NCI-H524 treated with DMSO at 0.1 percent for 48 hours (cell line): Measurements from ENCODE around the gene PRRC2A.
A peak's percentile ranks its signal among the peaks of the same experiment; 100 is the strongest.

ENCODE experiments used
- DNase-seq: peaks from one replicate; lab custom pipeline; 2025; lab: John Stamatoyannopoulos, UW

Gene PRRC2A

DNA sequence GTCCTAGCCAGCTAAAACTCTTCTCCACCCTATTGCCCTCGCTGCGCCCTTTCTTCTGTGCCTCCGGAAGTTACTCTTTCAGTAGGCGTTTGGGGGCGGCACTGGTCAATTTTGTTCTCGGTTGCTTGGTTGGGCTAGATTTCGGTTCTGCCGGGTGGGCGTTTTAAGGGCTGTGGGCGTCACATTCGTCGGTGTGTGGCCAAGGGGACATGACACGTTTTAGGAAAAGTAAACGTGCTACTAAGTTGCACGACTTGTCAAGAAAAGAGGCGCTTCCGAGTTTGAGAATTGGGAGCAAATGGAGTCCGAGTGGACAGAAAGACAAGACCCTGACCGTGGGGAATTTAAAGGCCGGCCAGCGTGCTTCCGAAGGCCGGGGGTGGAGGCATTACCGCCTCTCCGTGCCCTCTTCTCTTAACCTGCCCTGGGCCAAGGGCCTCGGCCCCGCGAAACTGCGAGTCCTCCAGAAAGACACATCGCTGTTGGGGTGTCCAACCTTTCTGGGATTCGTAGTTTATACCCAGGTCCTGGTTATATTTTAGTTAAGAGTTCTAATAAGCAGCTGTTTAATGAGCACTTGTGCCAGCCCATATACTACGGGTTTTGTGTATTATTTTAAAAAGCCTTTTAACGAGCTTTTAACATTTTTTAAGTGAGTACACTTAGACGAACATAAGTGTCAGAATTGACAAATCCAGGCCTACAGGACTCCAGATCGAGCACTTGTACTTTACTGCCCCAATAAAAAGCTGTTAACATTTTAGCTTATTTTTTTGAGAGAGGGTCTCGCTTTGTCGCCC lies 32.6 kb downstream of the PRRC2A start:
- DNase-seq: no peak

DNA sequence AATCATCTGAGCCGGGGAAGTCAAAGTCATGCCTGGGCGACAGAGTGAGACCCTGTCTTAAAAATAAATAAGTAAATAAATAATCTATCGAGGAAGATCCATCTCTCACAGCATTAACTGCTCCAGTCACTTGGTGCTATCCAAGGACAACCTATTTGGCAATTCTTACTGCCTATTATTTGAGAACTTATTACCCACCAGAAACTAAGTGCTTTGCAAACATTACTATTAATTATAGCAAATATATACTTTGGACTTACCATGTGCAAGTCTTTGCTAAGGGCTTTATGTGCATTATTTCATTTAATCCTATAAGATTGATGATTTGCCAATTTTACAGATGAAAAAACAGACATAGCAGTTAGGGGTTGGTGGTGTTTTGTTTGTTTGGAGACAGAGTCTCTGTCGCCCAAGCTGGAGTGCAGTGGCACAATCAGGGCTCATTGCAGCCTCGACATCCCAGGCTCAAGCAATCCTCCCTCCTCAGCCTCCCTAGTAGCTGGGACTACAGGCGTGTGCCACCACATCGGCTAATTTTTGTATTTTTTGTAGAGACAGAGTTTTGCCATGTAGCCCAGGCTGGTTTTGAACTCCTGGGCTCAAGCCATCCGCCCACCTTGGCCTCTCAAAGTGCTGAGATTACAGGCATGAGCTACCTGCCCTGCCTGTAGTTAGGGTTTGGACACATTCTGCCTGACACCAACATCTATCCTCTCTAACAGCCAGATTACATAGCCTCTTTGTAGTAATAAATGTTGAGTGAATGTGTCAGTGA lies 34.2 kb downstream of the PRRC2A start:
- DNase-seq: no peak

DNA sequence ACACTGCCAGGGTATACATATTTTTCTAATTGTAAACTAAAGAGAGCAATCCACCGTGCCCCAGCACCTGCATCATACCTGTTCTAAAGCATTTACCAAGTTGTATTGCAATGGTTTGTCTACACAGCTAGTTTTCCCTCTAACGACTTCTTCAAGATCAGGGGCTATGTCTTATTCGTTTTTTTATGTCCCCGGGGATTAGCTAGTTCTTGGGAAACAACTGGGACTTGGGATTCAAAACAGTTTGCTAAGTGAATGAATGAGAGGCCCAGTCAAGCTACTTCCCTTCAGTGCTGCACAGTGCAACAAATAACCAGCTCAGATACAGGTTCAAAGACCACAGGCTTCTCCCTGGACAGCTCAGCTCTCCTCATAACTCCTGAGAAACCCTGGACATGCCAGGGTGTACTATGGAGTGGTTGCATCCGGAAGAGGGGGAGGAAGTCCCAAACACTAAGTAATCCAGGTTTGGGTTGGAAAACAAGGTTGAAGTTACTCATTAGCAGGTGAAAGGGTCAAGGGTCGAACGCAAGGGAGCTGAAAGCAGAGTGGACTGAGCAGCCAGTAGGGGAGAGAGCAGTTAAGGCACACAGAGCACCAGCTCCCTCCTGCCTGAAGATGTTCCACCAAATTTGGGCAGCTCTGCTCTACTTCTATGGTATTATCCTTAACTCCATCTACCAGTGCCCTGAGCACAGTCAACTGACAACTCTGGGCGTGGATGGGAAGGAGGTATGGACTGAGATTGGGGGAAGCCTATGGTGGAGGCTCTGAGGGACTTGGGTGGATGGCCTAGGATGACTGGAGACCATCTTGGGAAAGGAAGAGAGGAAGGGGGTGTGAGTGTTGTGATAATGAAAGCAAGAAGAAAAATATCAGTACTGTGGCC lies 35.1 kb downstream of the PRRC2A start, which contains the start of gene APOM:
Gene APOM, plus strand, starts transcription at position 546 of the 889 bp plus-strand sequence. Its CDS starts 73 bp downstream, at position 619.
- DNase-seq: no peak

DNA sequence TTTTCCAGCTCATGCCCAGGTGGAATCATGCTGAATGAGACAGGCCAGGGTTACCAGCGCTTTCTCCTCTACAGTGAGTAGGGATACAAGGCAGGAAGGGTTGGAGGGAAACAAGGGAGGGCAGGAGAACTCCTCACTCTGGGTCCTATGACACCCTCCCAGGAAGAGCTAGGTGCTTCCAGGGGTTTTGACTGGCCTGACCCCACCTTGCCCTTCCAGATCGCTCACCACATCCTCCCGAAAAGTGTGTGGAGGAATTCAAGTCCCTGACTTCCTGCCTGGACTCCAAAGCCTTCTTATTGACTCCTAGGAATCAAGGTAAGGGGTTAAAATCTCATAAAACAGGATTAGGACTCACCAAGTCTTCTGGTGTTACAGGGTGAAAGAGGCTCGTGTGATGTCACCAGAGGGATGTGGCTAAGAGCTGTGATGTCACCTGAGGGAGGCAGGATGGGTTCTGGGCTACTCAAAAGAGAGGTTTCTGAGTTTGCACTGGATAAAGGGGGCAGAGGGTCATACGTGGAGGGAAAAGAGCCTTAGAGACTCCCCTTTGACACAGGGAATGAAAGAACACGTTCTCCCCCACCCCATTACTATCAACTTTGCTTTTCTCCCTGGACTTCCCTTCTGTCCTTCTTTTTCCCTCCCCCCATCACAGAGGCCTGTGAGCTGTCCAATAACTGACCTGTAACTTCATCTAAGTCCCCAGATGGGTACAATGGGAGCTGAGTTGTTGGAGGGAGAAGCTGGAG lies 37.1 kb downstream of the PRRC2A start:
- no peak for DNase-seq

DNA sequence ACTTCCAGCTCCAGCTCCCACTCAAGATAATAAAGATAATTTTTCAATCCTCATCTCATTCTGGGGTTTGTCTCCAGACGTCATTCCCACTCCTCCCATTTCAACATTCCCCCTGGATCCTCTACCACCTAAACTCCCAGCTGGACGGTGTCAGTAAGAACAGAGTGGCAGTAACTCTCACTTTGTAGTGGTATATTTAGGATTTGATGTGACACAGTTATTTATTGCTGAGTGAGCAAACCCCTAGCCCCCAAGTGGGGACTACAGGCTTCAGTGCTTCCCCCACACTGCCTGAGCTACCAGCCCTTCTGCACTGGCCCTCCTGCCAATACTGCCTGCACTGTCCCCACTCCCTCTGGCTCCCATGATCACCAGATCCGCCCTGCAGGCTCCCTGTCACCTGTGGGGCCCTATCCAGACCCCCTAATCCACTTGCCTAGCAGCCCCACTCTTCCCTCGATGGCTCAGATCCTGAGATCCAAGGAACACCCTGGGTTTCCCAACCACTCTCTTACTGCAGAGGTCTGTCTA lies 37.7 kb downstream of the PRRC2A start:
- no peak for DNase-seq

DNA sequence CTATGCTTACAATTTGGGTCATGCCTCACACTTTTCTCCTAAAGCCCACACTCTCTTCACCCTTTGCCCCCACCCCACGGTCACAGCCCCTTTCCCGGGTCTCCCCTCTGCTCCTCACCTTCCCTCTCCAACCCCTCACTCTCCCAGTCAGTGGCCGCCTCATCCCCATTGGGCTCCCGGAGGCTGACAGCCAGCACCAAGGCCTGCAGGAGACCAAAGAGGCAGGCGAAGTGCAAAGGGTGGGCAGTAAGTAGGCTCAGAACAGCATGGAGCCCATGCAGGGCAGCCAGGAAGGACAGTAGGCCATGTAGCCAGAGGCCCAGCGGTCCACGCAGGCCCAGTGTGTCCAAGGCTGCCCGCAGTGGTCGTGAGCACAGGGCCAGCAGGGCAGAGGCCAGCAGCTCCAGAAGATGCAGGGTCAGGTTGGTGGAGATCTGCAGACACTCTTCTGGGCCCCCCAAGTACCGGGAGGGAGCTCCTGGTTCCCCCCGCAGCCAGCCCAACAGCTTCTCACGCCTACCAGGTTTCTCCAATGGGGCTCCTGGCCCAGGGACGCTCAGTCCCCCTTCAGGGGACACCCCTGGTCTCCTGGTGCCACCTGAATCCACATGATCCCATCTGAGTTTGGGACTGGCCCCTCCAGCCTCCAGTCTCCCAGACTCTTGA lies 38.6 kb downstream of the PRRC2A start:
- no peak for DNase-seq

DNA sequence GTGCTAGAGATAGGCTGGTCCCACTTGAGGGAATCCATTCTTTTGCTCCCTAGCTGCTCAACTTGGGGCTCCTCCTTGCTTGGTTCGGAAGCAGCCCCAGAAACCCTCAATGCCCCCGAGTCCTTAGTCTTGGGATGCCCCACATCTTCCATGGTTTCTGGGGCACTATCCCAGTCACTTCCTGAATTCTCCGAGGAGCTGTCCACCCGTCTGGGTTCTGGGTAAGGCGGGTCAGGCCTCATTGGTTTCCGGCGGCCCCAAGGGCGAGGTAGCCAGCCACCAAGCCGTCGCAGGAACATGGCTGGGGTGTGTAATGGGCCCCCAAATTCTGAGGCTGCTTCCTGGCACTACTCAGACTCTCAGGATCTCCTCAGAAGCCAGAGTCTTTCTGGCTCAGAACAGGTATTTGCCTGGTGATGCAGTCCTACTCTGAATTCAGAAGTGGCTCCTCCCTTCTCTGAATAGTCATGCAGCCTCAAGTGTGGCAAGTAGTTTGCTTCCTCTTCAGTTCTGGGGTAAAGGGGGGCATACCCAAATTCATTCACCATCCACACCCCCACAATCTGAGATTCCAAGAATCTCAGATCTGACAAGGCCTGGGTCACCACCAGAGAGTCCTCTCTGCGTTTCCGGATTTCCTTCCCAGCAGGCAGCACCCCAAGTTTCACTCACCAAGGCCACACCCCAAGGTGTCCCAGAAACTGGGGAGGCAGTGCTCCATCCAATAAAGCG lies 39.3 kb downstream of the PRRC2A start:
- no peak for DNase-seq

DNA sequence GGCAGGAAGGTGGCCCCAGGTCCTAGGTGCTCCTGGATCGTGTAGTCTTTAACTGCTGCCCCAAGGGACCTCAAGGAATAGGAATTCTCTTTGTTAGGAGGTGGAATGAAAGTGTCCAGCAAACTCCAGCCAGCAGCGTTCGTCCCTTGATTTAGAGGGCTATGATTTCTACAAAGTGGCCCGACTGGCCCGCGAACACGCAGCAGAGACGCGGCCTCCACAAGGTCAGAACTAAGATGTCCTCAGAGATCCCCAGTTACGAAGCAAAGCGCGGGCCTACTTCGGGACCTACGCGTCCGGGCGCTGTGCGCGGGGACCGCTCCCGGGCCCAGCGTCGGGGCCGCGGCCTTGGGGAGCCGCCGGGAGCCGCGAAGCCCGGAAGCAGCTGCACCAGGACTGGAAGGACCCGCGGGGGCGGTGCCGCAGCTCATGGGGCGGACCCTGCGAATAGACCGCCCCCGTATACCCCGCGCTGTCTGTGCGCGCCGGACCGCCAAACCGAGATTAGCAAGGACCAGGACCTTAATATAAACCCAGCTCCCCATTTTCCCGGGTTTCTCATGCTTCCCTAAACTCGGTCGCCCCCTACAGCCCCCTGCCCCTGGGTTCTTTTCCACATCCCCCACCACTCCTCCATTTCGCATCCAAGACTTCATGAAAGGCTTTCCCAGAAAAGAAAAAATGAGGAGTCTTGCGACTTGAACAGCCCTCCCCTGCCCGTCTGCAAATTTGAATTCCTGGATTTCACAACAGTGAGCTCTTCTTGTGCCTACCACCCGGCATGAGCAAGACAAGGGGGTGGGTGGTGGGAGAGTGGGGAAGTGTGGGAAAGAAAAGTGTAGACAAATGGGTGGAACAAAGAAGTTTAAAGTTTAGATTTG lies 40.1 kb downstream of the PRRC2A start, which contains the start of gene C6orf47:
Gene C6orf47, minus strand, starts transcription at position 398 of the 881 bp plus-strand sequence. CDS start 831 bp downstream, outside the sequence.
- DNase-seq: peak; percentile 28

DNA sequence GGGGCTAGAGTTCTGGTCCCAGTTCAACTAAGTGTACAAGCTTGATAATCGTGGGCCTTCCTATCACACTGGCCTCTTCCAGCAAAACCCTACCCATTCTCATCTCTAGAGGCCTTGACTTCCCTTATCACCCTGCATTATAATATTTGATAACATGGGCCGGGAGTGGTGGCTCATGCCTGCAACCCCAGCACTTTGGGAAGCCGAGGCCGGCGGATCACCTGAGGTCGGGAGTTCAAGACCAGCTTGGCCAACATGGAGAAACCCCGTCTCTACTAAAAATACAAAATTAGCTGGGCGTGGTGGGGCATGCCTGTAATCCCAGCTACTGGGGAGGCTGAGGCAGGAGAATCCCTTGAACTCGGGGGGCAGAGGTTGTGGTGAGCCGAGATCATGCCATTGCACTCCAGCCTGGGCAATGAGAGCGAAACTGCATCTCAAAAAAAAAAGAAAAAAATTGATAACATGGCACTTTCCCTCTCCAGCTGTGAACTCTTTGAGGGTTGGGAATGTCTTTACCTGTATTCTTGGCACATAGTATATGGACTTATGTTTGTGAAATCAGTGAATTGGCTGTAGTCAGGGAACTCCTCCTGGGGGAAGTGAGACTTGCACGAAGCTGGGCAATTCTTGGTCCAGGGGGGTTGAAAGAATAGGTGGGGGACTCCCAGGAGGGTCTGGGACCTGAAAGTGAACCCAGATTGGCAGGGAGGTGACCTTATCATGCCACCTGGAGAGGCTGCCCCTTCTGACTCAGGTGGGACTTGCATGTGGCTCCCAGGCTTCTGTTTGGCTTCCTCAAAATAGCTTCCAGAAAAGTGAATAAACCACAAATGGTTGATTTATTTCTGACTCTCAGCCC lies 41.0 kb downstream of the PRRC2A start:
- no peak for DNase-seq

DNA sequence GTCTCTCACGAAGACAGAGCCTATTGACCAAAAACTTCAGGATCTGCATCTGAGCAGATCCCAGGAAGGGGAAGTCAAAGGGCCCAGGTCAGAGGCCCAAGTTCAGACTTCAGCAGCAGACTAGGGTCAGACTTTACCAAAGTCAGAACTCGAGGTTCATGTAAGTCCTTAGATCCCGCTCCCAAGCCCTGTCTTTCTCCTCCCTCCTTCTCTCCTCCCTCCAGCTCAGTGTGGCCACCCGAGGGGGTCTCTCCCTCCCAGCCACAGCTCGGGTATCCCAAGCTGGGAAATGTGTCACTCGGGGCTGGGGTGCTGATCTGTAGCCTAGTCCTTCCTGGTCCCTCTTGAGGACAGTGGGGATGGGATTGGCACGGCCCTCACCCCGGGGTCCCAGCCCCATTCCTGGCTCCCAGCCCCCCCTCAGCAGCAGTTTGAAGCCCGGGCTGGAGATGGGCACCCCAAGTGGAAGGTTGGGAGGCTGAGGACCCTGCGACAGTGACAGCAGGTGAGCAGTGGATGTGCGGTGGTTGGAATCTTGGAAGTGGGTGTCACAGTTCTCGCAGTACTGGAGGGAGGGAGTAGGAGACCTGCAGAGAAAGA lies 41.7 kb downstream of the PRRC2A start:
- DNase-seq: no peak

DNA sequence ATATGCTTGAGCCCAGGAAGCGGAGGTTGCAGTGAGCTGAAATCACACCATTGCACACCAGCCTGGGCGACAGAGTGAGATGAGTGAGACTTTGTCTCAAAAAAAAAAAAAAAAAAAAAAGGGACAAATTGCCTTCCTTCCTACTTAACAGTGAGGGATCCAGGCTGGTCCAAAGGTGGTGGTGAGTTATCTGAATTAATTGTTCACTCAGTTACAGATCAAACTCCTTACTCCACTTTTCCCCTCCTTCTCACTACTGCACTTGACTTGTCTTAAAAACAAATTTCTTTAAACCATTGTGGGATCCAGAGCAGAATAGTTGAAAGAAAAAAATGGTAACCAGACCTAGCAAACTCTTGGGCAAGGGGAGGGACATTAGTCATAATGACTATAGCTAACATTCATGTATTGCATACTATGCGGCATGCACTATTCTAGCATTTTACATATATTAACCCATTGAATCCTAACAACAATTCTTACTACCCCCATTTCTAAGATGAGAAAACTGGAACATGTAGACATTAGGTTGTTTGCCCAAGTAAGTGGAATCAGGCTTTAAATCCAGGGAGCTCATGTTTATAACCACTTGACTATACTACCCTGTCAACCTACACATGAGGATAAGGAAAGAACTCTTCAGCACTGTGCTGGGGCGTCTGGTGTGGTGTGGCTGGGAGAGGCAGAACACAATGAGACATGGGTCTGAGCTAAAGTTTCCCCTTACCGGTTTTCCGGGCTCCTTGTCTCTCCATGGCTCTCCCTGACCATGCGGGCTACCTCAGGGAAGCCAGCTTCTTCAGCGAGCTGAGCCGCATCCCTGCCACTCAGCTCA lies 42.8 kb downstream of the PRRC2A start:
- no peak for DNase-seq

DNA sequence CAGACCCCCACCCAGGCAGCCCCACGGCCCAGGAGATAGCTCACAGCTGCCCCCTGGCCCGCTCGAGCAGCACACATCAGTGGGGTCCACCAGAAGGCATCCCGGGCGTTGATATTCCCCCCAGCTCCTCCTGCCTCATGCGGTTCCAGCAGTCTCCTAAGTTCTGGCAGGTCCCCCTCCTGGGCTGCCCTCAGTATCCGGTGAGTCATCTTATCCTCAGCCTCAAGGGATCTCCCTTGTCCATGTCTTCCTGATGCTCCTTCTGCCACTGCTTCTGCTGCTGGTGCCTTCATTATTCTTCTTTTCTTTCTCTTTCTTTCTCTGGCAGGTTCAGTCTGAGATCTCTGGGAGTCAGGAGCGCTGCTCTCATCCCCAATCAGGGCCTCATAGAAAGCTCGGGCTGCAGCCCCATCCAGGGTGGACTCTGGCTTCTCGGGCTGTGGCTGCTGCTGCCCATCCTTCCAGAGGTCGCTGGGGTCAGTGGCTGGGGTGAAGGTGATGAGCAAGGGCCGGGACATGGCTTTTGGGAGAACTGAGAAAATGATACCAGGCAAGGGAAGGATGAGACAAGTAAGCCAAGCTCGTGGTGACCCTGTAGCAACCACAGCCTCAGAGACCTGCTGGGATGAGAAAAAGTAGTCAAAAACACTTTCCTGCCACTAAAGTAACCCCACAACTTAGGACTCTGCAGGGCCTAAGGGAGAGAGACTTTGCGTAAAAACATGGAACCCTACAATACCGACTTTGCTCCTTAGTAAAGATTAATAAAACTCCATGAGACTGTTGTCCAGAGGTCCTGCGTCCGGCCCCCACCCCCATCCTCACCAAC lies 43.7 kb downstream of the PRRC2A start:
- DNase-seq: no peak

DNA sequence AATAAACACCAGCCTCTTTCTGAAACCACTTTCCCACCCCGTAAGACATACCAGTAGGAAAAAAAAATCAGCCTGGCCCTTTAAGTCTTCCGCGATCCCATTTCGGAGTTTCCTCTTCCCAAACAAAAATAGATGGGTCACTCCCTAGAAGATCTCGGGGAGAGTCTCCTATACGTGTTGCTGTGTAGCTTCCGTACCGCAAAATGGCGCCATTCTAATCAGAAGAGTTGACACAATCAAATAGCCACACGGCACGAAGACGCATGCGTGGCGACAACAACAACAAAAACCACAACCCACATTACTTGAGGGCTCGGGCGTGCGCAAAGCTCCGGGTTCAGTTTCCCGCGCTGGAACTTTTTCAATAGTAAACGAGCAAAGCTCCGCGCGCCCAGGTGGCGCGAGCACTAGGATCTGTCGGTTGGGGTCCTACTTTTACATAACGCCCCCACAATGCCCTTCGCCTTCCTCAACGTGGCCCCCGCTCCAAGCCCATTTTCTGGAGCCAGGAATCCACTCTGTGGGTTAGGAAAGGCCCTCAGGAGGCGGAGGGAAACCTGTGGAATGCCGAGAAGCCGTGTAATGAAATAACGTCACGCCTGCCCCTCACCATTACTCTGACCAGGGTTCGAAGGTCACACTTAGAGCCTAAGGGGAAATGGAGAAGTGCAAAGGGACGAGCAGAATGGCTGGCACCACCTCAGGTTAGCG lies 44.4 kb downstream of the PRRC2A start, which contains the start of gene GPANK1:
Gene GPANK1, minus strand, starts transcription at position 208 of the 711 bp plus-strand sequence. CDS start 519 bp downstream, outside the sequence.
- DNase-seq: peak; percentile 69

DNA sequence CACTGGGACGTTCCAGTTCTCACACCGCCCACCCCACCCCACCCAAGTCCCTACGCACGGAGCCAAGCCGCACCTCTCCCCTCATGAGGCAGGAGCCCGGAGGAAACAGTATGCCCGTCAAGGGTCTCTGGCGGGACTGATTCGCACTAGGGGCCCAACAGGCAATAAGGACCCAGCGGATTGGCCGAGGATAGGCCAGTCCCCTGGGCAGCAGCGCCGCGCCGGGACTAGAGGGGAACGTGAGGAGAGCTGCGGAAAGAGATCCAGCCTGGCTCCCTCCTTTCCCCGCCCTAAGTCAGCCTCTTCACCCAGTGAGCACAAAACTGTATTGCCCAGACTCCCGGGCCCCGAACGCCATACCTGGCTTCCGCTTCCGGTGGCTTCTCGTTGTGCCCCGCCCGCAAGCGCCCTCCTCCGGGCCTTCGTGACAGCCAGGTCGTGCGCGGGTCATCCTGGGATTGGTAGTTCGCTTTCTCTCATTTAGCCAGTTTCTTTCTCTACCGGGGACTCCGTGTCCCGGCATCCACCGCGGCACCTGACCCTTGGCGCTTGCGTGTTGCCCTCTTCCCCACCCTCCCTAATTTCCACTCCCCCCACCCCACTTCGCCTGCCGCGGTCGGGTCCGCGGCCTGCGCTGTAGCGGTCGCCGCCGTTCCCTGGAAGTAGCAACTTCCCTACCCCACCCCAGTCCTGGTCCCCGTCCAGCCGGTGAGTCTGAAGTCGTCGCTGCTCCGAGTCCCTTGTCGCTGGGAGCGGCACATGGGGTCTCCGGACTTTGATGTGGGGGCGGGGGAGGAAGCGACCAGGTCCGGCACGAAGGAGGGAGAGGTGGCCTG lies 45.2 kb downstream of the PRRC2A start, which contains the start of gene CSNK2B:
Gene CSNK2B, plus strand, starts transcription at position 580 of the 836 bp plus-strand sequence. CDS start 752 bp downstream, outside the sequence.
- DNase-seq: peak; percentile 93
